HCT116 (cell line): ENCODE results near the gene KCND2. TPM values are rescaled to one million over a fixed set of nuclear protein-coding genes. Genes with fewer than 3 reads are reported as not detected.

Experiments used
- ATAC-seq: fragments of 200-7000 bp; cut with Tn5 transposase; 2 replicates; pipeline ENCODE4 v1.9.1; 2020; ENCODE audit warnings: mild to moderate bottlenecking, moderate library complexity
- BruUV-seq: library from RNA; stranded (reverse); fragments of 400-500 nt; replicated peaks from 2 replicates; lab custom pipeline; 2021; lab: Mats Ljungman, UMichigan
- CTCF ChIA-PET: fragments of 300-600 bp; sonication (Branson Sonifier 250); formaldehyde crosslinking; loops from one replicate; lab custom pipeline; 2021; ENCODE audit warnings: antibody characterized with exemption; lab: Charles Lee
- POLR2A ChIA-PET: fragments of 300-600, 350-600 bp; sonication (Branson Sonifier 250); formaldehyde crosslinking; loops from one replicate; lab custom pipeline; 2021; ENCODE audit warnings: antibody characterized with exemption; lab: Charles Lee
- RAD21 ChIA-PET, 2 experiments: fragments of 300-600 bp; sonication (Branson Sonifier 250); formaldehyde crosslinking; loops; one replicate each; lab custom pipeline; 2023; ENCODE audit warnings: low total read pairs in 2 of 2; ENCODE audit not compliant: uncharacterized antibody in 2 of 2, unreplicated experiment in 2 of 2, low non-redundant PET in 1 of 2; lab: Charles Lee
- DNase-seq: peaks from one replicate; pipeline ENCODE4 v3.0.0-alpha.2; 2010; ENCODE audit warnings: low read depth, low spot score
- H2AFZ ChIP-seq: fragments of 200-600 bp; shearing (Covaris generic), sonication (generic); 2 replicates; pipeline ENCODE4 v1.6.1; 2017; ENCODE audit warnings: low read depth, mixed run types, mixed read lengths, antibody characterized with exemption, low read length; ENCODE audit not compliant: poor library complexity, severe bottlenecking
- H3K27ac ChIP-seq: 2 replicates; pipeline ENCODE4 v1.5.1; 2012; ENCODE audit warnings: low read depth, low read length
- H3K27me3 ChIP-seq: fragments of 200-600 bp; sonication (generic); 2 replicates; pipeline ENCODE4 v1.6.1; 2016; ENCODE audit warnings: mixed run types, low read length, mixed read lengths; ENCODE audit not compliant: insufficient read depth
- H3K36me3 ChIP-seq, 2 experiments: fragments of 200-500 bp in 1 of 2; fragments of 200-600 bp in 1 of 2; sonication (Bioruptor generic) in 1 of 2; sonication (generic) in 1 of 2; 2 replicates each; pipeline versions ENCODE4 v1.5.1 to v1.6.1; 2014 to 2016; ENCODE audit warnings: low read length in 2 of 2, inconsistent platforms in 1 of 2, mixed read lengths in 1 of 2, mixed run types in 1 of 2; ENCODE audit not compliant: insufficient read depth in 2 of 2, control insufficient read depth in 1 of 2
- H3K4me1 ChIP-seq, 2 experiments: fragments of 200-600 bp in 1 of 2; sonication (generic) in 1 of 2; 2 replicates each; pipeline versions ENCODE4 v1.5.1 to v1.6.1; 2012 to 2017; ENCODE audit warnings: low read length in 2 of 2, inconsistent platforms in 1 of 2, mild to moderate bottlenecking in 1 of 2, mixed read lengths in 1 of 2, mixed run types in 1 of 2, moderate library complexity in 1 of 2; ENCODE audit not compliant: insufficient read depth in 2 of 2, control insufficient read depth in 1 of 2
- H3K4me2 ChIP-seq: fragments of 200-600 bp; sonication (generic); 2 replicates; pipeline ENCODE4 v1.6.1; 2017; ENCODE audit warnings: mixed run types, low read length, mixed read lengths
- H3K4me3 ChIP-seq, 2 experiments: fragments of 200-600 bp in 1 of 2; sonication (generic) in 1 of 2; replicated peaks in 1 of 2; 2 replicates each; pipeline ENCODE4 v1.5.1; 2011 to 2016; ENCODE audit warnings: low read length in 2 of 2, control low read depth in 1 of 2, low read depth in 1 of 2, mild to moderate bottlenecking in 1 of 2, mixed read lengths in 1 of 2, mixed run types in 1 of 2
- H3K79me2 ChIP-seq: fragments of 200-600 bp; sonication (generic); 2 replicates; pipeline ENCODE4 v1.6.1; 2017; ENCODE audit warnings: mild to moderate bottlenecking, mixed run types, low read length, moderate library complexity, mixed read lengths; ENCODE audit not compliant: insufficient read depth
- H3K9ac ChIP-seq: fragments of 200-600 bp; sonication (generic); 2 replicates; pipeline ENCODE4 v1.6.1; 2016; ENCODE audit warnings: low read length, mixed read lengths
- H3K9me2 ChIP-seq: fragments of 200-600 bp; sonication (generic), shearing (Covaris generic); 2 replicates; pipeline ENCODE4 v1.6.1; 2017; ENCODE audit warnings: mixed run types, mild to moderate bottlenecking, moderate library complexity; ENCODE audit not compliant: insufficient read depth
- H3K9me3 ChIP-seq, 2 experiments: fragments of 200-500 bp in 1 of 2; fragments of 200-600 bp in 1 of 2; sonication (Bioruptor generic) in 1 of 2; sonication (generic) in 1 of 2; 2 replicates each; pipeline ENCODE4 v1.6.1; 2014 to 2017; ENCODE audit warnings: low read length in 2 of 2, mixed read lengths in 2 of 2, inconsistent platforms in 1 of 2, low read depth in 1 of 2, mild to moderate bottlenecking in 1 of 2, mixed run types in 1 of 2, moderate library complexity in 1 of 2; ENCODE audit not compliant: control insufficient read depth in 1 of 2, insufficient read depth in 1 of 2
- H4K20me1 ChIP-seq: fragments of 200-600 bp; sonication (generic), shearing (Covaris generic); 2 replicates; pipeline ENCODE4 v1.6.1; 2017; ENCODE audit warnings: mixed run types, mild to moderate bottlenecking, moderate library complexity; ENCODE audit not compliant: insufficient read depth
- CBX3 ChIP-seq: IDR thresholded peaks from 2 replicates; pipeline ENCODE4 v1.6.1; 2012; ENCODE audit warnings: low read depth
- EGR1 ChIP-seq: IDR thresholded peaks from 2 replicates; pipeline ENCODE4 v1.6.1; 2012; ENCODE audit warnings: low read depth
- EZH2 ChIP-seq: fragments of 200-600 bp; sonication (generic); IDR thresholded peaks from 2 replicates; pipeline ENCODE4 v1.6.1; 2017; ENCODE audit warnings: antibody characterized with exemption, mixed run types
- EZH2phosphoT487 ChIP-seq: fragments of 200-600 bp; IDR thresholded peaks from 2 replicates; pipeline ENCODE4 v1.6.1; 2018; ENCODE audit warnings: antibody characterized with exemption, borderline replicate concordance
- FOSL1 ChIP-seq: IDR thresholded peaks from 2 replicates; pipeline ENCODE4 v1.6.1; 2012; ENCODE audit warnings: low read depth
- JUND ChIP-seq: IDR thresholded peaks from 2 replicates; pipeline ENCODE4 v1.6.1; 2012
- POLR2AphosphoS5 ChIP-seq: IDR thresholded peaks from 2 replicates; pipeline ENCODE4 v1.6.1; 2011; ENCODE audit warnings: mild to moderate bottlenecking, low read depth, low read length, moderate library complexity
- RAD21 ChIP-seq: IDR thresholded peaks from 2 replicates; pipeline ENCODE4 v1.6.1; 2012; ENCODE audit warnings: low read depth, mild to moderate bottlenecking
- SIN3A ChIP-seq: IDR thresholded peaks from 2 replicates; pipeline ENCODE4 v1.6.1; 2012; ENCODE audit warnings: low read depth
- SP1 ChIP-seq: IDR thresholded peaks from 2 replicates; pipeline ENCODE4 v1.6.1; 2012; ENCODE audit warnings: low read depth
- SRF ChIP-seq: IDR thresholded peaks from 2 replicates; pipeline ENCODE4 v1.6.1; 2012; ENCODE audit warnings: low read depth
- TCF7L2 ChIP-seq: IDR thresholded peaks from 2 replicates; pipeline ENCODE4 v1.7.0; 2011; ENCODE audit warnings: borderline replicate concordance, inconsistent platforms; ENCODE audit not compliant: insufficient read depth, insufficient read length; ENCODE audit errors: extremely low read depth
- YY1 ChIP-seq: IDR thresholded peaks from 2 replicates; pipeline ENCODE4 v1.6.1; 2011; ENCODE audit warnings: low read length, low read depth, moderate library complexity, mild to moderate bottlenecking; ENCODE audit not compliant: insufficient replicate concordance; ENCODE audit errors: extremely low read depth
- ZFX ChIP-seq: fragments of 450-650 bp; IDR thresholded peaks from 2 replicates; pipeline ENCODE4 v1.6.1; 2017
- ZNF274 ChIP-seq: fragments of 200-500 bp; sonication (Bioruptor generic); IDR thresholded peaks from 2 replicates; pipeline ENCODE4 v1.6.1; 2014; ENCODE audit warnings: mild to moderate bottlenecking, low read depth, low read length, inconsistent platforms
- intact Hi-C: fragments of 100-400 bp; cut with micrococcal nuclease; formaldehyde crosslinking; loops from 2 replicates; pipeline ENCODE4 v1.10.0; 2022
- total RNA-seq: library from RNA; stranded (reverse); gene quantifications from one replicate; pipeline ENCODE4 v1.2.1, GENCODE V29; 2021; ENCODE audit not compliant: unreplicated experiment
- TF ChIP-seq, protein P1 (sequence below): IDR thresholded peaks from 2 replicates; pipeline ENCODE4 v1.6.1; 2012
- TF ChIP-seq, protein P2 (sequence below), 3 experiments: fragments of 200-600 bp in 1 of 3; sonication (generic) in 1 of 3; IDR thresholded peaks in 2 of 3; conservative IDR thresholded peaks in 1 of 3; 2 replicates each; pipeline ENCODE4 v1.5.1; 2012 to 2017; ENCODE audit warnings: low read depth in 2 of 3, low read length in 2 of 3, antibody characterized with exemption in 1 of 3, borderline replicate concordance in 1 of 3, control low read depth in 1 of 3, mild to moderate bottlenecking in 1 of 3, mixed read lengths in 1 of 3, mixed run types in 1 of 3, moderate library complexity in 1 of 3; ENCODE audit not compliant: insufficient read depth in 1 of 3

KCND2 gene
- total RNA-seq, 1 experiment from 2014 or later: 0.05 TPM

- no peak for TF ChIP-seq POLR2AphosphoS5
- TF ChIP-seq EZH2phosphoT487: no peak
- TF ChIP-seq SIN3A: no peak
- no peak for TF ChIP-seq RAD21
- TF ChIP-seq ZFX: no peak
- no peak for TF ChIP-seq TCF7L2
- no peak for TF ChIP-seq EZH2
- no peak for TF ChIP-seq SP1
- TF ChIP-seq, protein P1, sequence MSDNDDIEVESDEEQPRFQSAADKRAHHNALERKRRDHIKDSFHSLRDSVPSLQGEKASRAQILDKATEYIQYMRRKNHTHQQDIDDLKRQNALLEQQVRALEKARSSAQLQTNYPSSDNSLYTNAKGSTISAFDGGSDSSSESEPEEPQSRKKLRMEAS: no peak
- no peak for TF ChIP-seq CBX3
- no peak for TF ChIP-seq SRF
- TF ChIP-seq JUND: no peak
- TF ChIP-seq FOSL1: no peak
- TF ChIP-seq YY1: no peak
- TF ChIP-seq ZNF274: no peak
- TF ChIP-seq, protein P2, sequence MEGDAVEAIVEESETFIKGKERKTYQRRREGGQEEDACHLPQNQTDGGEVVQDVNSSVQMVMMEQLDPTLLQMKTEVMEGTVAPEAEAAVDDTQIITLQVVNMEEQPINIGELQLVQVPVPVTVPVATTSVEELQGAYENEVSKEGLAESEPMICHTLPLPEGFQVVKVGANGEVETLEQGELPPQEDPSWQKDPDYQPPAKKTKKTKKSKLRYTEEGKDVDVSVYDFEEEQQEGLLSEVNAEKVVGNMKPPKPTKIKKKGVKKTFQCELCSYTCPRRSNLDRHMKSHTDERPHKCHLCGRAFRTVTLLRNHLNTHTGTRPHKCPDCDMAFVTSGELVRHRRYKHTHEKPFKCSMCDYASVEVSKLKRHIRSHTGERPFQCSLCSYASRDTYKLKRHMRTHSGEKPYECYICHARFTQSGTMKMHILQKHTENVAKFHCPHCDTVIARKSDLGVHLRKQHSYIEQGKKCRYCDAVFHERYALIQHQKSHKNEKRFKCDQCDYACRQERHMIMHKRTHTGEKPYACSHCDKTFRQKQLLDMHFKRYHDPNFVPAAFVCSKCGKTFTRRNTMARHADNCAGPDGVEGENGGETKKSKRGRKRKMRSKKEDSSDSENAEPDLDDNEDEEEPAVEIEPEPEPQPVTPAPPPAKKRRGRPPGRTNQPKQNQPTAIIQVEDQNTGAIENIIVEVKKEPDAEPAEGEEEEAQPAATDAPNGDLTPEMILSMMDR (IDR thresholded peaks at IDR 0.05 in 2 of 3, conservative IDR thresholded peaks at IDR 0.05 in 1 of 3; ENCODE audit: borderline replicate concordance in 1 of 3, insufficient read depth in 1 of 3, low read depth in 2 of 3, low read length in 2 of 3): no peak
- TF ChIP-seq EGR1: no peak
- no peak overlapping the region for H3K4me2 ChIP-seq
- ChIA-PET POLR2A (no interaction called here), RAD21 (no interaction called here), CTCF (interaction anchor here (2.1 kb wide), 1 partner anchor 8 kb away, joined by 7 read pairs; no protein-coding TSS in a partner anchor)
- no peaks in the 10 kb centered on the region for H3K79me2 ChIP-seq
- H3K9me2 ChIP-seq: no peaks in the 10 kb centered on the region
- no peak overlapping the region for H3K4me3 ChIP-seq
- DNase-seq (no peak), ATAC-seq (no peak)
- no peaks in the 10 kb centered on the region for H3K36me3 ChIP-seq
- H3K9me3 ChIP-seq: no peaks in the 10 kb centered on the region
- H3K27ac ChIP-seq: no peak overlapping the region
- no peak overlapping the region for H3K9ac ChIP-seq
- no peaks in the 10 kb centered on the region for H3K4me1 ChIP-seq
- H2AFZ ChIP-seq: no peak overlapping the region
- no peaks in the 10 kb centered on the region for H4K20me1 ChIP-seq
- intact Hi-C loops: no loop called here
- no peaks in the 10 kb centered on the region for H3K27me3 ChIP-seq
- no TSS peak for BruUV-seq
Measured at GRCh38 chr7:120783721-120784120, 510.7 kb downstream of the KCND2 start.
